Gastrocnemius medialis (tissue), 4 donors: ENCODE data around the gene DCN.

Source experiments
- CTCF ChIP-seq, 5 experiments: fragments of 450-650 bp in 3 of 5; fragments of 200-600 bp in 2 of 5; sonication (generic) in 2 of 5; IDR thresholded peaks in 4 of 5; conservative IDR thresholded peaks in 1 of 5; 1 replicate in 4 of 5; 2 replicates in 1 of 5; pipeline ENCODE4 v1.5.1; 2016 to 2019; ENCODE audit warnings: antibody characterized with exemption in 5 of 5, mild to moderate bottlenecking in 3 of 5, moderate library complexity in 3 of 5
- POLR2A ChIP-seq, 2 donors: fragments of 450-650 bp; IDR thresholded peaks; one replicate each; pipeline ENCODE4 v1.6.1; 2017; ENCODE audit warnings: antibody characterized with exemption in 2 of 2, mild to moderate bottlenecking in 2 of 2, moderate library complexity in 2 of 2

- TF ChIP-seq CTCF (IDR thresholded peaks at IDR 0.05 in 4 of 5, conservative IDR thresholded peaks at IDR 0.05 in 1 of 5) (no peak), POLR2A (IDR thresholded peaks at IDR 0.05) (no peak)
Observed at GRCh38 chr12:91176358-91176757, 6.3 kb downstream of the DCN start.
